Erythroblast (primary cell): ENCODE results near the gene VCP.

Experiments used
- GATA1 ChIP-seq: IDR thresholded peaks from 2 replicates; pipeline ENCODE4 v1.6.1; 2011; ENCODE audit warnings: low read depth, mild to moderate bottlenecking, control low read depth, low read length, moderate library complexity
- POLR2A ChIP-seq: IDR thresholded peaks from 2 replicates; pipeline ENCODE4 v1.6.1; 2011; ENCODE audit warnings: mild to moderate bottlenecking, low read length

- no peak for TF ChIP-seq POLR2A
- TF ChIP-seq GATA1: no peak
Observed at GRCh38 chr9:35042081-35042604, 30.3 kb downstream of the VCP start.
